ENCODE data around the gene ST8SIA5.

GRCh38 chr18:46756559-46757201 lies at the start of gene ST8SIA5:
- TF ChIP-seq ISL1 (CRISPR knock-in tag; IDR thresholded peaks at IDR 0.05) (no peak), CREB5 (CRISPR knock-in tag; IDR thresholded peaks at IDR 0.05; ENCODE audit: low read depth) (no peak), PPARA (CRISPR knock-in tag; IDR thresholded peaks at IDR 0.05; ENCODE audit: borderline replicate concordance) (no peak), BACH2 (CRISPR knock-in tag; IDR thresholded peaks at IDR 0.05; ENCODE audit: borderline replicate concordance) (no peak), TSHZ2 (CRISPR knock-in tag; IDR thresholded peaks at IDR 0.05) (no peak), PATZ1 (CRISPR knock-in tag; IDR thresholded peaks at IDR 0.05; ENCODE audit: borderline replicate concordance) (no peak), ZNF8 (CRISPR knock-in tag; IDR thresholded peaks at IDR 0.05) (no peak), ARNTL (CRISPR knock-in tag; IDR thresholded peaks at IDR 0.05; ENCODE audit: borderline replicate concordance, low read depth) (no peak), GLIS3 (CRISPR knock-in tag; IDR thresholded peaks at IDR 0.05) (no peak)

All from SK-N-SH treated with all-trans-retinoic acid at 6 μM for 48 hours (cell line).